ENCODE measurements around the gene FGF14. TPM values are rescaled to one million over a fixed set of nuclear protein-coding genes. Genes with fewer than 3 reads are reported as not detected.

Gene FGF14
- total and polyA plus RNA-seq, 8 donors, result 0.42 to 2.4 (median 1.1) TPM

DNA sequence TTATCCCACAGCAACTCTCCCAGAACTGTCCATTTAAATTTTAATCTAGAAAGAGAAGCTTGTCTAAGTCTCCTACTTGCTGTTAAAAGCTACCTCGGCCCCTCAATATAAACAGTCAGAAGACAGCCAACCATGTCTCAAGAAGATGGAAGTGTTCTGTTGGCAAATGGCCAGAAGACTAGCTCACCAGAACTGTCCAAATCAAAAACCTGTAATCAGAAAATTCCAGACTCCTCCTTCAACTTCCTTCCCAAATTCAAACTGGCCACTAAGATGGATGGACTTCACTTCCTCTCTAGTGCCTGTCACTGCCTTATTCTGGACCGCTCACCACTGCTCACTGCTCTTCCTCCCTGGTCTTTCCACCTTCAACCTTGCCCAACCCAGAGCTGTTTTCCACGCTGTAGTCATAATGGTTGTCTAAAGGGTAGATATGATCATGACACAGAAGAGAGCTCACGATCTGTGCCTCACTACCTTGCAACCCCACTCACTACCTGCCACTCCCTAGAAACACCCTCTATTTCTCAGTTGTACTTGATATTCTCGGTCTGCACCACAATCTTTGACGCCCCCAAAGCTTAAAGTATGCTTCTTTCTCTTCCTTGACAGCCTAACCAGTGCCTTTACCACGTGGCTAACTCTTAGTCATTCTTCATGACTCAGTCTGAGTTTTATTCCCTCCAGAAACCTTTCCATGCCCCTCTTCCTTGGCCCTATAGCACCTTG, 9.2 kb downstream of the FGF14 start:
- no peak for FAIRE-seq
- H3K27me3 ChIP-seq, result no peaks in the 10 kb centered on the region
- peaks cover 0 to 3% (median 0%) of the 10 kb centered on the region in 3 donors for H3K4me1 ChIP-seq
- TF ChIP-seq, protein P1, sequence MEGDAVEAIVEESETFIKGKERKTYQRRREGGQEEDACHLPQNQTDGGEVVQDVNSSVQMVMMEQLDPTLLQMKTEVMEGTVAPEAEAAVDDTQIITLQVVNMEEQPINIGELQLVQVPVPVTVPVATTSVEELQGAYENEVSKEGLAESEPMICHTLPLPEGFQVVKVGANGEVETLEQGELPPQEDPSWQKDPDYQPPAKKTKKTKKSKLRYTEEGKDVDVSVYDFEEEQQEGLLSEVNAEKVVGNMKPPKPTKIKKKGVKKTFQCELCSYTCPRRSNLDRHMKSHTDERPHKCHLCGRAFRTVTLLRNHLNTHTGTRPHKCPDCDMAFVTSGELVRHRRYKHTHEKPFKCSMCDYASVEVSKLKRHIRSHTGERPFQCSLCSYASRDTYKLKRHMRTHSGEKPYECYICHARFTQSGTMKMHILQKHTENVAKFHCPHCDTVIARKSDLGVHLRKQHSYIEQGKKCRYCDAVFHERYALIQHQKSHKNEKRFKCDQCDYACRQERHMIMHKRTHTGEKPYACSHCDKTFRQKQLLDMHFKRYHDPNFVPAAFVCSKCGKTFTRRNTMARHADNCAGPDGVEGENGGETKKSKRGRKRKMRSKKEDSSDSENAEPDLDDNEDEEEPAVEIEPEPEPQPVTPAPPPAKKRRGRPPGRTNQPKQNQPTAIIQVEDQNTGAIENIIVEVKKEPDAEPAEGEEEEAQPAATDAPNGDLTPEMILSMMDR (IDR thresholded peaks at IDR 0.05), result no peak
- no peaks in the 10 kb centered on the region for H3K9me3 ChIP-seq
- no peak for DNase-seq
- no peak for ATAC-seq
- H3K4me3 ChIP-seq, result no peak overlapping the region
- no peaks in the 10 kb centered on the region for H3K36me3 ChIP-seq
- intact Hi-C loops (cut with DNase I), result no loop called here
- WGBS, 2 donors, result 87 to 88% methylated on average over 7 of the region's 7 CpGs
- H3K27ac ChIP-seq, result no peak overlapping the region

DNA sequence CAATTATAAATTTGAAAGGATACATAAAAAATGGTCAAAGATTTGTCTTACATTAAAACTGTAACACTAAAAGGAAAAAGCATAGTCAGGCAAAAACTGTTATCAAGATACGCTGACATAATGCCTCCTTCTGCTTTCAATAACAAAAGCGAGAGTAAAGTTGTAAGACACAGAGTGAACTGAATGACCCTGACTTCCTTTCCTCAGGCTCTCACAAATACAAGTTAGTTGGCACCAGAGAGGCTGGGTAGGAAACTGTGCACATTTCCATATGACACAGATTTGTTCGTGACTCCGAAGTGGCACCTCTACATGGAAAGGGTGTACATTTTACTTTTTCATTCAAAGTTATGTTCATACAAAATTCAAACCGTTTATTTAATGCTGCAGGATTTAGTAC, 15.4 kb downstream of the FGF14 start:
- no peaks in the 10 kb centered on the region for H3K36me3 ChIP-seq
- ATAC-seq (no peak), FAIRE-seq (no peak), DNase-seq (no peak)
- no peaks in the 10 kb centered on the region for H3K4me1 ChIP-seq
- WGBS, 2 donors, result 77 to 82% methylated on average over 5 of the region's 5 CpGs
- no peaks in the 10 kb centered on the region for H3K27me3 ChIP-seq
- no peak overlapping the region for H3K4me3 ChIP-seq
- no peaks in the 10 kb centered on the region for H3K9me3 ChIP-seq
- TF ChIP-seq, protein P1 (IDR thresholded peaks at IDR 0.05), result no peak
- intact Hi-C loops (cut with DNase I), result no loop called here
- H3K27ac ChIP-seq, result no peak overlapping the region

DNA sequence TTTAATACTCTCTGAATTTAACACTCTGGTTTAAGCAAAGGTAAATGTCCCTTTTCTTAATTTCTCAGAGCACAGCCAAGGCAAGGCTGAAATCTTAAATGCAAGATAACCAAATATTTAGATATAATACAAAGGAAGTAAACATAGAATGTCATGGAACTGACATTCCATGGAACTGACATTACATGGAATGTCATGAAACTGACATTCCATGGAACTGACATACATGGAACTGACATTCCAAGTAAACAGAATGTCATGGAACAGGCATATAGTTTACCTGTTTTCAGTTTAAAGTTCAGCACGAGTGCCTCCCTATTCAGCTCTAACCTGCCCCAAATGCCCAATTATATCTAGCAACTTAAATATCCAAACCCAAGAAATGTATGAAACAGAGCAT, 21.8 kb downstream of the FGF14 start:
- Histone ChIP-seq H3K4me1 (no peaks in the 10 kb centered on the region), H3K27ac (no peak overlapping the region), H3K36me3 (no peaks in the 10 kb centered on the region), H3K4me3 (no peak overlapping the region), H3K9me3 (no peaks in the 10 kb centered on the region), H3K27me3 (no peaks in the 10 kb centered on the region)
- ATAC-seq (no peak), DNase-seq (no peak), FAIRE-seq (no peak)
- 68 to 76% methylated on average over 1 of the region's 1 CpG for WGBS, 2 donors
- TF ChIP-seq, protein P1 (IDR thresholded peaks at IDR 0.05), result no peak
- intact Hi-C loops (cut with DNase I), result no loop called here

DNA sequence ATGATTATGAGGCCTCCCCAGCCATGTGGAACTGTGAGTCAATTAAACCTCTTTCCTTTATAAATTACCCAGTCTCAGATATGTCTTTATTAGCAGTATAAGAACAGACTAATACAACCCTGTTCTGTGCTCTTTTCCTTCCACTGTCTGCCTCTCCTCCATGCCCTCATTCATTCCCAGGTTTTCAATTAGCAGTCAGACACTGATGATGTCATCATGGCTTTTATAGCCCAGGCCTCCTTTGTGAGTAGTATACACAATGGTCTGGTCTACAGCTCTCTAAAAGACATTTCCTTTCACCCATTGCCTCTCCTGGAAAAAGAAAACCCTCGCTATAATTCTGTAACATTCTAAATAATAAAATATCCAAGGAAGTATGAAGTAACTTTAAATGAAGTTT, 25.5 kb downstream of the FGF14 start:
- H3K4me1 ChIP-seq, result no peaks in the 10 kb centered on the region
- intact Hi-C loops (cut with DNase I), result no loop called here
- TF ChIP-seq, protein P1 (IDR thresholded peaks at IDR 0.05), result no peak
- no peaks in the 10 kb centered on the region for H3K9me3 ChIP-seq
- no peak overlapping the region for H3K27ac ChIP-seq
- FAIRE-seq, result no peak
- no peak overlapping the region for H3K4me3 ChIP-seq
- ATAC-seq, result no peak
- H3K36me3 ChIP-seq, result no peaks in the 10 kb centered on the region
- no peak for DNase-seq
- WGBS, 2 donors, result 90 to 97% methylated on average over 1 of the region's 1 CpG
- H3K27me3 ChIP-seq, result no peaks in the 10 kb centered on the region

DNA sequence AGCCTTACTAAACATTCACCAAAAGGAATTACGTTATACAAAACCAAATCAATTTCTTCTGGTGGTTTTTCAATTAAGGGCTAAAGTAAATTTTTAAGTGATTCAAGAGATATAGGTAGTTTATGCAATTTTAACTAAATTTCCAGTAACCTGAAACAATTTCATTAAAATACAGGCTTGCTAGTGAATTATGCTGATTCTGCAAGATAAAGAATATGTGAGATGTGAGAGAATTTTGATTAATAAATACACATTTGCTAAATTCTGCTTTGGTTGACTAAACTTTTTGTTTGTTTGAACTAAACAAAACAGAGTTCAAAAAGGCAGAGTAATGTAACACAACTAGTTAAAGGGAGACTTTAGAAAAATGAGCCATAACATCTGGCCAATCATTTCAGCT, 27.1 kb downstream of the FGF14 start:
- FAIRE-seq, result no peak
- H3K27me3 ChIP-seq, result no peaks in the 10 kb centered on the region
- H3K9me3 ChIP-seq, result no peaks in the 10 kb centered on the region
- DNase-seq, result no peak
- H3K27ac ChIP-seq, result no peak overlapping the region
- H3K4me3 ChIP-seq, result no peak overlapping the region
- intact Hi-C loops (cut with DNase I), result no loop called here
- H3K36me3 ChIP-seq, result no peaks in the 10 kb centered on the region
- WGBS, 2 donors, result 93 to 94% methylated on average over 1 of the region's 1 CpG
- no peaks in the 10 kb centered on the region for H3K4me1 ChIP-seq
- TF ChIP-seq, protein P1 (IDR thresholded peaks at IDR 0.05), result no peak
- no peak for ATAC-seq
